Hepatocyte (in vitro differentiated cells): ENCODE data around the gene TSPAN19. TPM values are rescaled to one million over a fixed set of nuclear protein-coding genes. Genes with fewer than 3 reads are reported as not detected.

Experiments used
- DNase-seq: peaks from one replicate; pipeline ENCODE4 v3.0.0-alpha.2; 2016; ENCODE audit warnings: low spot score
- H2AFZ ChIP-seq: fragments of 200-600 bp; sonication (generic); 2 replicates; pipeline ENCODE4 v1.6.0; 2016; ENCODE audit warnings: antibody characterized with exemption, mild to moderate bottlenecking
- H3K27ac ChIP-seq: fragments of 200-600 bp; sonication (generic); 2 replicates; pipeline ENCODE4 v1.5.1; 2016; ENCODE audit warnings: mild to moderate bottlenecking
- H3K27me3 ChIP-seq: fragments of 200-600 bp; sonication (generic); 2 replicates; pipeline ENCODE4 v1.6.1; 2016
- H3K36me3 ChIP-seq: fragments of 200-600 bp; sonication (generic); replicated peaks from 2 replicates; pipeline ENCODE4 v1.5.1; 2016; ENCODE audit warnings: low read depth; ENCODE audit not compliant: insufficient read depth
- H3K4me1 ChIP-seq: fragments of 200-600 bp; sonication (generic); 2 replicates; pipeline ENCODE4 v1.5.1; 2016; ENCODE audit warnings: mild to moderate bottlenecking, moderate library complexity; ENCODE audit not compliant: insufficient read depth
- H3K4me2 ChIP-seq: fragments of 200-600 bp; sonication (generic); 2 replicates; pipeline ENCODE4 v1.6.0; 2016
- H3K4me3 ChIP-seq: fragments of 200-600 bp; sonication (generic); 2 replicates; pipeline ENCODE4 v1.5.1; 2016; ENCODE audit warnings: mild to moderate bottlenecking
- H3K79me2 ChIP-seq: fragments of 200-600 bp; sonication (generic); 2 replicates; pipeline ENCODE4 v1.6.0; 2017; ENCODE audit warnings: mild to moderate bottlenecking
- H3K9me2 ChIP-seq: fragments of 200-600 bp; sonication (generic); replicated peaks from 2 replicates; pipeline ENCODE4 v1.6.0; 2017; ENCODE audit warnings: mild to moderate bottlenecking; ENCODE audit not compliant: insufficient read depth
- H3K9me3 ChIP-seq: fragments of 200-600 bp; sonication (generic); 2 replicates; pipeline ENCODE4 v1.5.1; 2016; ENCODE audit warnings: low read depth, mild to moderate bottlenecking
- H4K20me1 ChIP-seq: fragments of 200-600 bp; sonication (generic); 2 replicates; pipeline ENCODE4 v1.6.0; 2016; ENCODE audit warnings: mild to moderate bottlenecking; ENCODE audit not compliant: insufficient read depth, poor library complexity, severe bottlenecking
- CTCF ChIP-seq: fragments of 200-600 bp; sonication (generic); IDR thresholded peaks from 2 replicates; pipeline ENCODE4 v1.5.1; 2016; ENCODE audit warnings: antibody characterized with exemption, mild to moderate bottlenecking; ENCODE audit not compliant: poor library complexity
- EZH2 ChIP-seq: fragments of 200-600 bp; sonication (generic); IDR thresholded peaks from 2 replicates; pipeline ENCODE4 v1.6.1; 2016; ENCODE audit warnings: antibody characterized with exemption, mild to moderate bottlenecking, borderline replicate concordance
- EZH2phosphoT487 ChIP-seq: fragments of 200-600 bp; sonication (generic); IDR thresholded peaks from one replicate; pipeline ENCODE4 v1.6.1; 2018; ENCODE audit warnings: antibody characterized with exemption, mild to moderate bottlenecking, low read depth, moderate library complexity; ENCODE audit not compliant: unreplicated experiment, severe bottlenecking
- WGBS: methylation state at CpG from one replicate; pipeline ENCODE4 v1.1.6; 2016; ENCODE audit warnings: low lambda C conversion rate; ENCODE audit errors: missing lambda C conversion rate; 5-methylcytosine and 5-hydroxymethylcytosine counted together
- polyA plus RNA-seq: library from polyadenylated mRNA; unstranded; fragments of >200 nt; fragmentation: Nextera tagmentation; extraction: Ambion mirVana; gene quantifications from 2 replicates; pipeline ENCODE4 v1.2.1, GENCODE V29; 2016
- total RNA-seq: library from RNA; depleted of rRNA; stranded (reverse); fragments of >200 nt; gene quantifications from 2 replicates; pipeline ENCODE4 v1.2.3, GENCODE V29; 2014

The TSPAN19 gene
- total and polyA plus RNA-seq, 2 experiments from 2014 or later: not detected

- WGBS: 46% methylated on average over 1 of the region's 1 CpG
- no peak for TF ChIP-seq EZH2
- no peak for TF ChIP-seq CTCF
- TF ChIP-seq EZH2phosphoT487: no peak
- H4K20me1 ChIP-seq: no peaks in the 10 kb centered on the region
Measured at GRCh38 chr12:85041395-85041794, 5.3 kb upstream of the TSPAN19 start.

GRCh38 chr12:85036733-85037132 lies 656 bp upstream of the TSPAN19 start:
- no peak for TF ChIP-seq EZH2phosphoT487
- TF ChIP-seq EZH2: no peak
- no peak for TF ChIP-seq CTCF
- Histone ChIP-seq H3K27me3 (peaks cover 4% of the 10 kb centered on the region), H3K9me3 (no peaks in the 10 kb centered on the region), H4K20me1 (no peaks in the 10 kb centered on the region), H3K4me1 (no peaks in the 10 kb centered on the region), H3K36me3 (no peaks in the 10 kb centered on the region), H3K27ac (no peak overlapping the region), H2AFZ (peak overlapping the region; percentile 54), H3K9me2 (no peaks in the 10 kb centered on the region), H3K4me3 (peak overlapping the region; percentile 11), H3K4me2 (peak overlapping the region; percentile 71), H3K79me2 (no peaks in the 10 kb centered on the region)
- no peak for DNase-seq
- 22% methylated on average over 3 of the region's 3 CpGs for WGBS

More at GRCh38 chr12:85041395-85041794, 5.3 kb upstream of the TSPAN19 start:
- Histone ChIP-seq H3K9me2 (no peaks in the 10 kb centered on the region), H3K27ac (no peak overlapping the region), H3K79me2 (no peaks in the 10 kb centered on the region), H3K36me3 (no peaks in the 10 kb centered on the region), H3K9me3 (no peaks in the 10 kb centered on the region), H3K4me2 (no peak overlapping the region), H3K4me3 (no peak overlapping the region), H3K4me1 (no peaks in the 10 kb centered on the region), H3K27me3 (no peaks in the 10 kb centered on the region), H2AFZ (no peak overlapping the region)
- no peak for DNase-seq

- Histone ChIP-seq H2AFZ (no peak overlapping the region), H3K79me2 (no peaks in the 10 kb centered on the region), H3K9me3 (no peaks in the 10 kb centered on the region), H3K4me3 (no peak overlapping the region), H3K9me2 (no peaks in the 10 kb centered on the region), H3K36me3 (no peaks in the 10 kb centered on the region), H3K27me3 (peaks cover 4% of the 10 kb centered on the region), H3K27ac (no peak overlapping the region), H3K4me2 (no peak overlapping the region), H3K4me1 (no peaks in the 10 kb centered on the region), H4K20me1 (no peaks in the 10 kb centered on the region)
- TF ChIP-seq EZH2phosphoT487: no peak
- peak; percentile 66 for TF ChIP-seq CTCF
- peak; percentile 45 for DNase-seq
Measured at GRCh38 chr12:85029456-85029855, 6.6 kb downstream of the TSPAN19 start.

- Histone ChIP-seq H3K9me3 (no peaks in the 10 kb centered on the region), H3K36me3 (no peaks in the 10 kb centered on the region), H3K27me3 (peaks cover 3% of the 10 kb centered on the region), H3K9me2 (no peaks in the 10 kb centered on the region), H4K20me1 (no peaks in the 10 kb centered on the region), H3K4me3 (no peak overlapping the region), H3K27ac (no peak overlapping the region), H2AFZ (no peak overlapping the region), H3K4me1 (no peaks in the 10 kb centered on the region), H3K4me2 (no peak overlapping the region), H3K79me2 (no peaks in the 10 kb centered on the region)
- 81% methylated on average over 2 of the region's 2 CpGs for WGBS
- TF ChIP-seq CTCF (no peak), EZH2phosphoT487 (no peak), EZH2 (no peak)
- no peak for DNase-seq
Measured at GRCh38 chr12:85018098-85018497, 18.0 kb downstream of the TSPAN19 start.
